Parietal lobe (tissue), 1 donor: ENCODE data around the gene TASP1. TPM values are rescaled to one million over a fixed set of nuclear protein-coding genes. Genes with fewer than 3 reads are reported as not detected.

ENCODE experiments used
- total RNA-seq: library from RNA; depleted of rRNA; stranded (reverse); fragments of >200 nt; gene quantifications from one replicate; pipeline ENCODE4 v1.2.3, GENCODE V29; 2014

TASP1 gene
- total RNA-seq, result 33.2 TPM

GRCh38 chr20:13638496-13639149, at the start of gene TASP1:
Gene TASP1, minus strand, starts transcription at chr20:13638932. Its CDS starts 8,854 bp downstream, at chr20:13630078.

Other genes with a start within 250 kb of the TASP1 start
- 21.0 TPM for gene ESF1, start 146.0 kb upstream of the TASP1 start, total RNA-seq
- 46.6 TPM for gene NDUFAF5, start 146.1 kb upstream of the TASP1 start, total RNA-seq